Neuronal stem cell (in vitro differentiated cells): Measurements from ENCODE around the gene C11orf52.

ENCODE experiments used
- DNase-seq: peaks from one replicate; pipeline ENCODE4 v3.0.0-alpha.2; 2013; ENCODE audit warnings: low spot score
- H2AFZ ChIP-seq: one replicate; pipeline ENCODE4 v1.6.1; 2013; ENCODE audit warnings: mild to moderate bottlenecking, low read length, inconsistent platforms
- H2AK5ac ChIP-seq: 2 replicates; pipeline ENCODE4 v1.6.1; 2013; ENCODE audit warnings: low read depth, mild to moderate bottlenecking, inconsistent platforms, low read length, moderate library complexity, mixed read lengths
- H2BK120ac ChIP-seq: 2 replicates; pipeline ENCODE4 v1.6.1; 2013; ENCODE audit warnings: low read depth, mild to moderate bottlenecking, inconsistent platforms, low read length, moderate library complexity, mixed read lengths
- H2BK12ac ChIP-seq: one replicate; pipeline ENCODE4 v1.6.1; 2013; ENCODE audit warnings: low read length, inconsistent platforms
- H2BK15ac ChIP-seq: 2 replicates; pipeline ENCODE4 v1.6.1; 2013; ENCODE audit warnings: mild to moderate bottlenecking, low read length, inconsistent platforms, mixed read lengths
- H2BK5ac ChIP-seq: one replicate; pipeline ENCODE4 v1.6.1; 2013; ENCODE audit warnings: inconsistent platforms, mild to moderate bottlenecking, low read length, moderate library complexity
- H3K14ac ChIP-seq: one replicate; pipeline ENCODE4 v1.6.1; 2013; ENCODE audit warnings: low read length, inconsistent platforms
- H3K18ac ChIP-seq: 2 replicates; pipeline ENCODE4 v1.6.1; 2013; ENCODE audit warnings: low read length, inconsistent platforms
- H3K23ac ChIP-seq: 2 replicates; pipeline ENCODE4 v1.6.1; 2013; ENCODE audit warnings: low read depth, mild to moderate bottlenecking, mixed read lengths, low read length, inconsistent platforms; ENCODE audit not compliant: poor library complexity
- H3K27ac ChIP-seq: replicated peaks from 3 replicates; pipeline ENCODE4 v1.5.1; 2013; ENCODE audit warnings: low read length, inconsistent platforms
- H3K27me3 ChIP-seq, 3 experiments: 2 replicates each; pipeline ENCODE4 v1.6.1; 2013; ENCODE audit warnings: low read length in 3 of 3, mild to moderate bottlenecking in 2 of 3, inconsistent platforms in 1 of 3, low read depth in 1 of 3, mixed read lengths in 1 of 3, moderate library complexity in 1 of 3; ENCODE audit not compliant: control insufficient read depth in 3 of 3, insufficient read depth in 3 of 3
- H3K36me3 ChIP-seq, 2 donors: replicated peaks in 1 of 2; 2 replicates each; pipeline ENCODE4 v1.6.1; 2013; ENCODE audit warnings: low read length in 2 of 2; ENCODE audit not compliant: control insufficient read depth in 2 of 2, insufficient read depth in 2 of 2
- H3K4ac ChIP-seq: 2 replicates; pipeline ENCODE4 v1.6.1; 2013; ENCODE audit warnings: inconsistent platforms, mild to moderate bottlenecking, low read length, moderate library complexity
- H3K4me1 ChIP-seq, 2 donors: 1 replicate in 1 of 2; 2 replicates in 1 of 2; pipeline ENCODE4 v1.6.1; 2013; ENCODE audit warnings: low read length in 2 of 2, low read depth in 1 of 2; ENCODE audit not compliant: control insufficient read depth in 2 of 2, insufficient read depth in 1 of 2
- H3K4me2 ChIP-seq: one replicate; pipeline ENCODE4 v1.6.1; 2013; ENCODE audit warnings: mild to moderate bottlenecking, low read length, inconsistent platforms; ENCODE audit not compliant: insufficient read depth, poor library complexity, severe bottlenecking
- H3K4me3 ChIP-seq, 2 donors: 2 replicates each; pipeline ENCODE4 v1.5.1; 2013; ENCODE audit warnings: low read length in 2 of 2, mild to moderate bottlenecking in 2 of 2, inconsistent platforms in 1 of 2, moderate library complexity in 1 of 2
- H3K79me1 ChIP-seq: one replicate; pipeline ENCODE4 v1.6.1; 2013; ENCODE audit warnings: low read depth, mild to moderate bottlenecking, inconsistent platforms, low read length, moderate library complexity
- H3K9ac ChIP-seq: one replicate; pipeline ENCODE4 v1.6.1; 2013; ENCODE audit warnings: mild to moderate bottlenecking, low read depth, low read length, inconsistent platforms; ENCODE audit not compliant: poor library complexity
- H3K9me3 ChIP-seq, 2 donors: replicated peaks in 1 of 2; 2 replicates each; pipeline versions ENCODE3 to v1.6.1; 2013; ENCODE audit warnings: low read length in 2 of 2, mild to moderate bottlenecking in 2 of 2, inconsistent platforms in 1 of 2, low read depth in 1 of 2, mixed read lengths in 1 of 2, moderate library complexity in 1 of 2; ENCODE audit not compliant: control insufficient read depth in 2 of 2, insufficient read depth in 1 of 2
- H4K8ac ChIP-seq: one replicate; pipeline ENCODE4 v1.6.1; 2013; ENCODE audit warnings: low read depth, mild to moderate bottlenecking, inconsistent platforms, low read length, moderate library complexity
- H4K91ac ChIP-seq: one replicate; pipeline ENCODE4 v1.6.1; 2013; ENCODE audit warnings: low read length, low read depth, mild to moderate bottlenecking, inconsistent platforms; ENCODE audit not compliant: poor library complexity
- WGBS, 2 donors: extraction: QIAGEN DNeasy Blood & Tissue Kit; methylation state at CpG; one replicate each; pipeline ENCODE4 v1.1.7; 2013; ENCODE audit warnings: missing lambda C conversion rate in 2 of 2, mixed read lengths in 1 of 2; ENCODE audit not compliant: insufficient read length in 2 of 2, insufficient replicate concordance in 1 of 2; ENCODE audit errors: extremely low coverage in 2 of 2; 5-methylcytosine and 5-hydroxymethylcytosine counted together

Gene C11orf52

GRCh38 chr11:111974446-111974845 is 55.7 kb downstream of the C11orf52 start:
- Histone ChIP-seq H3K4me3 (no peak overlapping the region), H3K14ac (no peak overlapping the region), H2BK120ac (no peak overlapping the region), H3K27me3 (peaks cover 0 to 2% (median 0%) of the 10 kb centered on the region in 3 experiments), H4K8ac (no peak overlapping the region), H2AFZ (no peak overlapping the region), H2AK5ac (no peak overlapping the region), H3K4ac (no peak overlapping the region), H3K9ac (no peak overlapping the region), H3K4me2 (no peak overlapping the region), H2BK15ac (no peak overlapping the region), H2BK12ac (no peak overlapping the region), H3K4me1 (peaks cover 10 to 20% of the 10 kb centered on the region in 2 donors), H3K27ac (no peak overlapping the region), H4K91ac (no peak overlapping the region), H3K9me3 (peaks cover under 1 to 3% of the 10 kb centered on the region in 2 donors), H3K23ac (no peak overlapping the region), H2BK5ac (no peak overlapping the region), H3K79me1 (no peaks in the 10 kb centered on the region), H3K36me3 (peaks cover 14 to 67% of the 10 kb centered on the region in 2 donors), H3K18ac (no peak overlapping the region)
- WGBS, 2 donors: no CpG with 5 or more reads among the region's 2 CpGs
- DNase-seq: no peak

- no peak overlapping the region for H4K91ac ChIP-seq
- H3K36me3 ChIP-seq: peaks cover 11 to 62% of the 10 kb centered on the region in 2 donors
- H3K4me3 ChIP-seq: no peak overlapping the region
- no peak overlapping the region for H3K9ac ChIP-seq
- no peak overlapping the region for H3K4me2 ChIP-seq
- H3K79me1 ChIP-seq: no peaks in the 10 kb centered on the region
- no peak overlapping the region for H3K27ac ChIP-seq
- peaks cover 0 to 2% (median 0%) of the 10 kb centered on the region in 3 experiments for H3K27me3 ChIP-seq
- no peak overlapping the region for H3K23ac ChIP-seq
- H2BK15ac ChIP-seq: no peak overlapping the region
- H2AK5ac ChIP-seq: no peak overlapping the region
- H3K14ac ChIP-seq: no peak overlapping the region
- H3K4me1 ChIP-seq: peaks cover 10 to 23% of the 10 kb centered on the region in 2 donors
- no peak overlapping the region for H2BK120ac ChIP-seq
- H3K4ac ChIP-seq: no peak overlapping the region
- H2AFZ ChIP-seq: no peak overlapping the region
- H2BK12ac ChIP-seq: no peak overlapping the region
- no peak overlapping the region for H2BK5ac ChIP-seq
- H3K9me3 ChIP-seq: no peaks in the 10 kb centered on the region
- DNase-seq: no peak
- WGBS, 2 donors: no CpG with 5 or more reads among the region's 2 CpGs
- no peak overlapping the region for H3K18ac ChIP-seq
- H4K8ac ChIP-seq: no peak overlapping the region
Measured at GRCh38 chr11:111975076-111975806, 56.5 kb downstream of the C11orf52 start.

DNA sequence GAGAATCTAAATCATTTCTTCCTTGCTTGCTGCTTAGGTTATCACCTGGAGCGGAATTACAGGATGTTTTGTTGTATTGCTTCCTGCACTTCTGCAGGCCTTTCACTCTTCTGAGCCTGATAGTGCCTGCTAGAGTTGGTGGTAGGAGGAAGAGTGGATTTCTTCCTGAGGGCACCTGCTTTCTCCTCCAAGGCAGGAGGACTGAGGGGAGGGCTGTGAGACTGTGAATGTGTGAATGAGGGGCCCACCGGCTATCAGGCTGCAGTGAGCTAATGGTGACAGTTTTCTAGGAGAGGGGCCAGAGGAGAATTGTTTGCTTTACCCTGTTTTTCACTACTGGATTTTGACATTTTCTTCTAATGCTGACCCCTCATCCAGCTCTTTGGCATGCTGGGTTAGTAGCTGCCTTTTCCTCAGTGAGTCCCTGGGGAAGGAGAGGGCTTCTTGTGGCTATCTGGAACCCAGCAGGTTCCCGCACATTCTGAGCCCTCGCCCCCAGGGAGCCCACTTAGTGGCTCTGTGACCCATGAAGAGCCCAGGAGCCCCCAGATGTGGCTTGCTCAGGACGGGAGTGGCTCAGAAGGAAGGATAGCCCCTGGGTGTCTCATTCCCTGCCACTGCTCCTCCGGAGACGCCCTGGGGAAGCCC is 57.5 kb downstream of the C11orf52 start:
- DNase-seq: no peak
- no peak overlapping the region for H4K8ac ChIP-seq

More for the DNA sequence above, 57.5 kb downstream of the C11orf52 start:
- no CpG with 5 or more reads among the region's 7 CpGs for WGBS, 2 donors
- H2AK5ac ChIP-seq: no peak overlapping the region
- H3K36me3 ChIP-seq: peaks cover 11 to 62% of the 10 kb centered on the region in 2 donors
- H3K27me3 ChIP-seq: peaks cover 0 to 2% (median 0%) of the 10 kb centered on the region in 3 experiments
- H2BK5ac ChIP-seq: no peak overlapping the region
- no peak overlapping the region for H3K23ac ChIP-seq
- no peak overlapping the region for H3K14ac ChIP-seq
- H3K27ac ChIP-seq: no peak overlapping the region
- H3K9me3 ChIP-seq: no peaks in the 10 kb centered on the region
- H2BK15ac ChIP-seq: no peak overlapping the region
- H2AFZ ChIP-seq: no peak overlapping the region
- no peak overlapping the region for H3K9ac ChIP-seq
- H3K4me2 ChIP-seq: peak overlapping the region; percentile 99
- no peak overlapping the region for H2BK120ac ChIP-seq
- H3K18ac ChIP-seq: peak overlapping the region; percentile 20
- no peak overlapping the region for H2BK12ac ChIP-seq
- H3K4me1 ChIP-seq: peaks cover 10 to 23% of the 10 kb centered on the region in 2 donors
- no peaks in the 10 kb centered on the region for H3K79me1 ChIP-seq
- peak overlapping the region in 1 of 2 donors; percentile 71 for H3K4me3 ChIP-seq
- no peak overlapping the region for H3K4ac ChIP-seq
- no peak overlapping the region for H4K91ac ChIP-seq
